ENCODE data around the gene IL21R.

IL21R gene

GRCh38 chr16:27486760-27487159, 84.8 kb downstream of the IL21R start:
- DNase-seq (ENCODE audit: low read depth), result no peak
- TF ChIP-seq, protein P1, sequence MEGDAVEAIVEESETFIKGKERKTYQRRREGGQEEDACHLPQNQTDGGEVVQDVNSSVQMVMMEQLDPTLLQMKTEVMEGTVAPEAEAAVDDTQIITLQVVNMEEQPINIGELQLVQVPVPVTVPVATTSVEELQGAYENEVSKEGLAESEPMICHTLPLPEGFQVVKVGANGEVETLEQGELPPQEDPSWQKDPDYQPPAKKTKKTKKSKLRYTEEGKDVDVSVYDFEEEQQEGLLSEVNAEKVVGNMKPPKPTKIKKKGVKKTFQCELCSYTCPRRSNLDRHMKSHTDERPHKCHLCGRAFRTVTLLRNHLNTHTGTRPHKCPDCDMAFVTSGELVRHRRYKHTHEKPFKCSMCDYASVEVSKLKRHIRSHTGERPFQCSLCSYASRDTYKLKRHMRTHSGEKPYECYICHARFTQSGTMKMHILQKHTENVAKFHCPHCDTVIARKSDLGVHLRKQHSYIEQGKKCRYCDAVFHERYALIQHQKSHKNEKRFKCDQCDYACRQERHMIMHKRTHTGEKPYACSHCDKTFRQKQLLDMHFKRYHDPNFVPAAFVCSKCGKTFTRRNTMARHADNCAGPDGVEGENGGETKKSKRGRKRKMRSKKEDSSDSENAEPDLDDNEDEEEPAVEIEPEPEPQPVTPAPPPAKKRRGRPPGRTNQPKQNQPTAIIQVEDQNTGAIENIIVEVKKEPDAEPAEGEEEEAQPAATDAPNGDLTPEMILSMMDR (IDR thresholded peaks at IDR 0.05; ENCODE audit: insufficient read depth, low read depth, low read length, missing control alignments), result no peak
- H3K4me3 ChIP-seq (ENCODE audit: low read length), result no peak overlapping the region

DNA sequence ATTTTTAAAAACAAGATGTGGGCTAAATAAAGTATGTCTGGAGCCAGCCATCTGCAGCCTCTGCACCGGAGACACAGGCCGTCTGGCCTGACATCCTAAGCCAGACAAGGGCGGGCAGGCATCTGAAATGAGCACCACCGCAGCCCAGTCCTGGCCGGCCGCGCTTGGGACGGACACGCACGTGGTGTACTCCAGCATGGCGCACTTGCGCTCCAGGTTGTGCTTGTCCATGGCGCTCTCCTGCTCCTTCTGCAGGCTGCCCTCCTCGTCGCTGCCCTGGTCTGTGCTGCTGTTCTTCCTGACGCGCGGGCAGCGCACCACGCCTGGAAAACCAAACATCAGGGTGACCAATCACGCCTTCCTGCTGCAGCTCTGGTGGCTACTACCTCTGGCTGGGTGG, 87.4 kb downstream of the IL21R start:
- H3K4me3 ChIP-seq (ENCODE audit: low read length), result no peak overlapping the region
- TF ChIP-seq, protein P1 (IDR thresholded peaks at IDR 0.05; ENCODE audit: insufficient read depth, low read depth, low read length, missing control alignments), result no peak
- DNase-seq (ENCODE audit: low read depth), result no peak

GRCh38 chr16:27489906-27490305, 87.9 kb downstream of the IL21R start:
- DNase-seq (ENCODE audit: low read depth), result no peak
- H3K4me3 ChIP-seq (ENCODE audit: low read length), result no peak overlapping the region
- TF ChIP-seq, protein P1 (IDR thresholded peaks at IDR 0.05; ENCODE audit: insufficient read depth, low read depth, low read length, missing control alignments), result no peak

DNA sequence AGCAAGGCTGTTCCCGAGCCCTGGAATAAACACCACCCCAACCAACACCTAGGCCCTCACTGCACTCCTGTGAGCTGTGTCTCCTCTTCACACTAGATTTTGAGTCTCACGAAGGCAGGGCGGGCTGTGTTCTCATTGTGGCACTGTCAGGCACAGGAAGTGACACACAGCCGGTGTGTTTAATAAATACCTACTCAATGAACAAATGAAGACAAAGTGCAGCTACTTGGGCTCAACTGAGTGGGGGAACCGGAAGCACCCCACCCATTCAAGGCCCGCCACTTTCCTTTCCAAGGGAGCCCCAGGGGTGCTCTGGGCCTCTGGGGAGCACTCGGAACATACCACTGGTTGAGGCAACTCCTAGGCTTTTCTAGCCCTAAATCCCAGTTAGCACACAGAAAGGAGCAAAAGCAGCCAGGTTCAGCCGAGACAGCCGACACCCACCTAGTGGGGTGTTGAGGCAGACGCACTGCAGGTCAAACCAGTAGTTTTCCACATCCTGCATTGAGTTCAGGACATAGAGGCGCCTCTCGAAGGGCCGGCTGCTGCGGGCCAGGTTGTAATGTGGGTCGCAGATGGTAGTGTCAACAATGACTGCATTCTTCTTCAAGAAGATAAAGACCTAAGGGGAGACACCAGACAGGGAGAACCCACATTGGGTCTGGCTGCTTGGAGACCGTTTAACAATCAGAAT, 90.1 kb downstream of the IL21R start:
- H3K4me3 ChIP-seq (ENCODE audit: low read length), result no peak overlapping the region
- TF ChIP-seq, protein P1 (IDR thresholded peaks at IDR 0.05; ENCODE audit: insufficient read depth, low read depth, low read length, missing control alignments), result no peak
- peak; percentile 18 for DNase-seq (ENCODE audit: low read depth)

DNA sequence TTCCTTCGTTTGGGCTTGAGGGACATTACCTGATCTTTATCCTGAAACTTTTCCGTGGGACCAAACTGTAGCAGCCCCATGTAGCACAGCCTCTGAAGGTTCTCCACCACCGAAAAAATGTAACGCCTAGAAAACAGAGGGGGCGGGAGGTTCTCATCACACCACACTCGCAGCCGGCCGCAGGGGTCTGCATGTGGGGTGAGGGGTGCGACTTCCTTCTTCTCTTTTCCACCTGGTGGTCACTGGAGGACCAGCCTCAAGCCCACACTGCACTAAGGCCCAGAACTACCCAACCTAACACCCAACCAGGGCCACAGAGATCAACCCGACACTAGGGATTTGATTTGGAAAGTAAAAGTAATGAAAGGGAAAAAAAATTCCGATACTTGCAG, 90.6 kb downstream of the IL21R start:
- no peak overlapping the region for H3K4me3 ChIP-seq (ENCODE audit: low read length)
- TF ChIP-seq, protein P1 (IDR thresholded peaks at IDR 0.05; ENCODE audit: insufficient read depth, low read depth, low read length, missing control alignments), result no peak
- no peak for DNase-seq (ENCODE audit: low read depth)

- TF ChIP-seq, protein P1 (IDR thresholded peaks at IDR 0.05; ENCODE audit: insufficient read depth, low read depth, low read length, missing control alignments), result no peak
- DNase-seq (ENCODE audit: low read depth), result no peak
- H3K4me3 ChIP-seq (ENCODE audit: low read length), result no peak overlapping the region
Measured at GRCh38 chr16:27495191-27495590, 93.2 kb downstream of the IL21R start.

Data from epithelial cell of esophagus (primary cell).